NB4 (cell line): ENCODE results near the gene STEEP1.

Experiments used
- DNase-seq: peaks from one replicate; pipeline ENCODE4 v3.0.0; 2010; ENCODE audit warnings: low read depth
- H3K4me3 ChIP-seq: one replicate; pipeline ENCODE4 v1.5.1; 2011; ENCODE audit warnings: mild to moderate bottlenecking, low read depth, low read length, moderate library complexity
- MYC ChIP-seq: IDR thresholded peaks from 2 replicates; pipeline ENCODE4 v1.6.1; 2011; ENCODE audit warnings: low read depth, low read length
- POLR2A ChIP-seq: IDR thresholded peaks from 2 replicates; pipeline ENCODE4 v1.6.1; 2011; ENCODE audit warnings: mild to moderate bottlenecking; ENCODE audit not compliant: insufficient read length; ENCODE audit errors: extremely low read depth
- TF ChIP-seq, protein P1 (sequence below): IDR thresholded peaks from 2 replicates; pipeline ENCODE4 v1.6.1; 2011; ENCODE audit warnings: low read depth, low read length
- TF ChIP-seq, protein P2 (sequence below): IDR thresholded peaks from one replicate; pipeline ENCODE4 v1.5.1; 2012; ENCODE audit warnings: low read depth, low read length

STEEP1 gene

DNA sequence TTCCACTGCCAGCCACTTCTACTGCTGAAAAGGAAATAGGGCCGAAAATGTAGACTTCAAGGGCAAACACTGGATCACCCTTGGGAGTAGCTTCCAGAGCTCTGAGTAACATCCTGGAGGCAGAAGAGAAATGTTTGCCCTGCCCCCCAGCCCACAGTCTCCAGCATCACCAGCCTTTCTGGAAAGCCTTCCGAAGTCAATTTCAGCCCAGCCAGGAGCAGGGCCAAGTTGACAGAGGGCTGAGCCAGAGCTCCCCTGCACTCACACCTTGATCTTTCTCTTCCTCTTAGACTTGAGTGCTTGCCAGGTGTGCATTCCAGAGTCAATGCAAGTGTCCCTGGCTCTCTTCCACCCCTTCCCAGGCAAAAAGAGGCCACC lies 61.7 kb downstream of the STEEP1 start:
- H3K4me3 ChIP-seq, result no peak overlapping the region
- DNase-seq, result no peak
- TF ChIP-seq MYC (no peak), POLR2A (no peak)
- TF ChIP-seq, protein P1, sequence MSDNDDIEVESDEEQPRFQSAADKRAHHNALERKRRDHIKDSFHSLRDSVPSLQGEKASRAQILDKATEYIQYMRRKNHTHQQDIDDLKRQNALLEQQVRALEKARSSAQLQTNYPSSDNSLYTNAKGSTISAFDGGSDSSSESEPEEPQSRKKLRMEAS, result no peak
- TF ChIP-seq, protein P2, sequence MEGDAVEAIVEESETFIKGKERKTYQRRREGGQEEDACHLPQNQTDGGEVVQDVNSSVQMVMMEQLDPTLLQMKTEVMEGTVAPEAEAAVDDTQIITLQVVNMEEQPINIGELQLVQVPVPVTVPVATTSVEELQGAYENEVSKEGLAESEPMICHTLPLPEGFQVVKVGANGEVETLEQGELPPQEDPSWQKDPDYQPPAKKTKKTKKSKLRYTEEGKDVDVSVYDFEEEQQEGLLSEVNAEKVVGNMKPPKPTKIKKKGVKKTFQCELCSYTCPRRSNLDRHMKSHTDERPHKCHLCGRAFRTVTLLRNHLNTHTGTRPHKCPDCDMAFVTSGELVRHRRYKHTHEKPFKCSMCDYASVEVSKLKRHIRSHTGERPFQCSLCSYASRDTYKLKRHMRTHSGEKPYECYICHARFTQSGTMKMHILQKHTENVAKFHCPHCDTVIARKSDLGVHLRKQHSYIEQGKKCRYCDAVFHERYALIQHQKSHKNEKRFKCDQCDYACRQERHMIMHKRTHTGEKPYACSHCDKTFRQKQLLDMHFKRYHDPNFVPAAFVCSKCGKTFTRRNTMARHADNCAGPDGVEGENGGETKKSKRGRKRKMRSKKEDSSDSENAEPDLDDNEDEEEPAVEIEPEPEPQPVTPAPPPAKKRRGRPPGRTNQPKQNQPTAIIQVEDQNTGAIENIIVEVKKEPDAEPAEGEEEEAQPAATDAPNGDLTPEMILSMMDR, result no peak

DNA sequence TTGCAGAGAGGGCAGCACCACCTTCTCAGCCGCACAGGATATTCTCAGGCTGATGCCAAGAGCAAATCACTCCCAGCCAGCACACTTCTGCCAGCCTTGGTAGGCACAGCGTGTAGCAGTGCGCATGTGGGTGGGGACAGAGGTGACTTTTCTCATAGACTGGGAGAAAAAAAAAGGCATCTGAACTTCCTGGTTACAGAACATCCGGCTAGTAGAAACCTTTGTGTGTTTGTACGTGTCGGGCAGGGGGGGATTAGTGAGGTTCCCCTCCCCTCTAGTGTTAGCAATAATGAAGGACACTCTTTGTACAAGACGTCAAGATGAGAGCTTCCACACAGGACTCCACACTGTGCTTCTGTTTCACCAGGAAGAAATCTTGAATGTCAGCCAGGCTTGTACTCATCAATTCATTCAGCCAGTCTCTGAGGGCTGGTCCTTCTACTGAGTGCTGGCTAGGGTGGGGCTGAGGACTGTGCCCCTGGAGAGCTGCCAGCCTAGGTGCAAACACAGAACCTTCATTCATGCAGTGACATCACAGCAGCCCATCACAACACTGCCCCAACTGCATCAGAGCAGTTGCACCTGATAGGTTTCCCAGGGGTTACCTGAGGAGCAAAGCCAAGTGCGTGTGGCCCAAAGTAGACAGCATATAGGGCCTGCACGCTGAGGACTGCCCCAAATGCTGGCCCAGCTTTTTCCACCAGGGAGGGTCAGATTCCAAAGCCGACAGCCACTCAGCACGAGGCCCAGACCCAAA lies 62.3 kb downstream of the STEEP1 start:
- no peak overlapping the region for H3K4me3 ChIP-seq
- DNase-seq, result no peak
- TF ChIP-seq, protein P2, result no peak
- TF ChIP-seq MYC, result no peak
- TF ChIP-seq, protein P1, result no peak
- no peak for TF ChIP-seq POLR2A

DNA sequence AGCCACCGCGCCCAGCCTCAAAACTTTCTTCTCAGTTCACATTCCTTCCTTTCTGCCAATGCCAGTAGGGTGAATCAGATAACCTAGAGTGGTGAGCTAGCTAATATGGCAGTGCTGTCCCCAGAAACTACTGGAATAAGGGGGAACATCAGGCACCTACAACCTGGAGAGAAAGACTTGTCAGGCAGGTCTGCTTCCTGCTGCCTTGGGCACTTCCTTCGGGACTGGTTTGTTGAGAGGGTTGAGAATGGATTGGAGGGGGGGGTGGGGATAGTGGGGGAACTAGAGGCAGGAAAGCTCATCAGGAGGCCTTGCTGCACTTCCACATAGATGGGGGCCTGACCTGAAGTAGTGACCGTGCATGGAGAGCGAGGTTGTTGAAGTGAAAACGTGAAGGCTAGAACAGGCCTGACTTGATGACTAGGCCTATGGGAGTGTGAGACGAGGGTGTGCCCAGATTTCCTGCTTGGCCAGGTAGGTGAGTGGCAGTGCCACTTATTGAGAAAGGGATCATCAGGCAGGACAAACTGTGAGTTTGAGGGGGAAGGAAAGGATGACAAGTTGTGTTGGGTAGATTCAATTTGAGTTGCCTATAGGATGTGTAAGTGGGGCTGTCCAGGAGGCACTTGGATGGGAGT lies 63.6 kb downstream of the STEEP1 start:
- no peak overlapping the region for H3K4me3 ChIP-seq
- DNase-seq, result no peak

DNA sequence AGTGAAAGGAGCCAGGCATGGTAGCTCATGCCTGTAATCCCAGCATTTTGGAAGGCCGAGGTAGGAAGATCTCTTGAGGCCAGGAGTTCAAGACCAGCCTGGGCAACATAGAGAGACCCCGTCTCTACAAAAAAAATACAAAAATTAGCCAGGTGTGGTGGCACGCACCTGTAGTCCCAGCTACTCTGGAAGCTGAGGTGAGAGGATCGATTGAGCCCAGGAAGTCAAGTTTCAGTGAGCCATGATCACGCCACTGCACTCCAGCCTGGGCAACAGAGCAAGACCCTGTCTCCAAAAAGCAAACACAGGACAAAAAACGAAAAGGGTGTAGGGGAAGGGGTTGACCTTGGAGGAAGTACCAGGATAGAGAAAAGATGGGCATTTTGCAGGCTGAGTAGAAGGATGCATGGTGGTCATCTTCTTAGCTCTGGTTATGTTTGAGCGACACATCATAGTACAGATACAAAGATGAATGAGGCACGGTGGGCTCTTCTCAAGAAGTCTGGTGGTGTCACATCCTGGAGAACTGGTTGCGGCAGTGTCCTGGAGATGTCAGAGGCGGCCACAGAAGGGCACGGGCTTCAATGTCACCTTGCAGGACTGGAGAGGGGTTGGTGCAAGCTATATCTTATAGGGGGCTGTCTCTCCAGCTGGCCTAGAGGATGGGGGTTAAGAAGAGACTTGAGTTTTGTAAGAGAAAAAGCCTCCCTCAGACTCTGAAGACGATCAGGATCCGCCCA lies 65.0 kb downstream of the STEEP1 start:
- DNase-seq, result no peak
- H3K4me3 ChIP-seq, result no peak overlapping the region
- TF ChIP-seq, protein P1, result no peak
- TF ChIP-seq, protein P2, result no peak
- no peak for TF ChIP-seq POLR2A
- no peak for TF ChIP-seq MYC

More for the DNA sequence above, 63.6 kb downstream of the STEEP1 start:
- TF ChIP-seq, protein P2, result no peak
- TF ChIP-seq, protein P1, result no peak
- no peak for TF ChIP-seq MYC
- no peak for TF ChIP-seq POLR2A

DNA sequence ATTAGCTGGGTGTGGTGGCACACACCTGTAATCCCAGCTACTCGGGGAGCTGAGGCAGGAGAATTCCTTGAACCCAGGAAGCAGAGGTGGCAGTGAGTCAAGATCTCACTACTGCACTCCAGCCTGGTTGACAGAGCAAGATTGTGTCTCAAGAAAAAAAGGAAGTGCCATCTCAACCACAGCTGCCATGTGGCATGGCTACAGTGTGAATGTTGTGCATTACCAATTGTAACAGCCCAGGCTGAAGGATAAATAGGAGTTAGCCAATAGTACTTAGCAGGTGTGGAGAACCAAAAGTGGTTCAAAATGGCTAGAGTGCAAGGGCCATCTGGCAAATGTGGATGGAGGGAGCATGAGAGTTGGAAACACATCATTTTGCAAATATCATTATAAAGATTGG lies 68.0 kb downstream of the STEEP1 start:
- peak; percentile 76 for DNase-seq
- no peak overlapping the region for H3K4me3 ChIP-seq
- TF ChIP-seq MYC (peak; percentile 65), POLR2A (no peak)
- TF ChIP-seq, protein P1, result peak; percentile 80
- TF ChIP-seq, protein P2, result no peak
